Natural killer cell (primary cell): ENCODE results near the gene TPBG. TPM values are rescaled to one million over a fixed set of nuclear protein-coding genes. Genes with fewer than 3 reads are reported as not detected.
"Not testable (repeated sequence)": the region's sequence is repeated elsewhere in the genome, so short reads cannot be mapped to it uniquely, and the experiment has no call there.

Source experiments
- ATAC-seq, 3 donors: fragments of 150-1000 bp in 2 of 3; fragments of 200-7000 bp in 1 of 3; cut with Tn5 transposase; 1 replicate in 1 of 3; 2 replicates in 2 of 3; pipeline ENCODE4 v1.10.0; 2021; ENCODE audit warnings: mild to moderate bottlenecking in 2 of 3, moderate library complexity in 2 of 3
- DNase-seq, 2 donors: peaks; one replicate each; pipeline versions ENCODE4 v3.0.0 to v3.0.0-alpha.2; 2013 to 2021; ENCODE audit warnings: mixed read lengths in 1 of 2
- H3K27ac ChIP-seq: one replicate; pipeline ENCODE4 v1.5.1; 2013; ENCODE audit warnings: mild to moderate bottlenecking, low read length
- H3K27me3 ChIP-seq: one replicate; pipeline ENCODE4 v1.6.1; 2013; ENCODE audit warnings: low read length; ENCODE audit not compliant: control insufficient read depth, insufficient read depth
- H3K36me3 ChIP-seq: one replicate; pipeline ENCODE4 v1.6.1; 2013; ENCODE audit warnings: low read length; ENCODE audit not compliant: control insufficient read depth, insufficient read depth
- H3K4me1 ChIP-seq: one replicate; pipeline ENCODE4 v1.6.1; 2013; ENCODE audit warnings: low read length; ENCODE audit not compliant: control insufficient read depth, insufficient read depth
- H3K4me3 ChIP-seq: one replicate; pipeline ENCODE4 v1.5.1; 2013; ENCODE audit warnings: low read length
- H3K9me3 ChIP-seq: one replicate; pipeline ENCODE4 v1.6.1; 2013; ENCODE audit warnings: low read length; ENCODE audit not compliant: control insufficient read depth, insufficient read depth
- H3K27ac Mint-ChIP-seq, 2 donors: one replicate each; pipeline ENCODE4 v1.8.0; 2022; ENCODE audit warnings: mild to moderate bottlenecking in 2 of 2, mixed read lengths in 2 of 2, moderate library complexity in 1 of 2
- H3K27me3 Mint-ChIP-seq, 2 donors: one replicate each; pipeline ENCODE4 v1.8.0; 2022; ENCODE audit warnings: low read depth in 2 of 2, mixed read lengths in 2 of 2
- H3K36me3 Mint-ChIP-seq: one replicate; pipeline ENCODE4 v1.8.0; 2022; ENCODE audit warnings: mixed read lengths
- H3K4me1 Mint-ChIP-seq, 2 donors: one replicate each; pipeline ENCODE4 v1.8.0; 2022; ENCODE audit warnings: mixed read lengths in 2 of 2
- H3K4me3 Mint-ChIP-seq: one replicate; pipeline ENCODE4 v1.8.0; 2022; ENCODE audit warnings: mild to moderate bottlenecking, moderate library complexity, mixed read lengths
- H3K9me3 Mint-ChIP-seq, 2 donors: one replicate each; pipeline ENCODE4 v1.8.0; 2022; ENCODE audit warnings: mixed read lengths in 2 of 2
- CTCF ChIP-seq: fragments of 200-600 bp; IDR thresholded peaks from one replicate; pipeline ENCODE4 v1.8.0; 2022; ENCODE audit warnings: antibody characterized with exemption
- WGBS: methylation state at CpG from one replicate; pipeline ENCODE4 v1.1.7; 2013; ENCODE audit warnings: missing lambda C conversion rate; ENCODE audit not compliant: insufficient coverage; 5-methylcytosine and 5-hydroxymethylcytosine counted together
- intact Hi-C: fragments of 100-400 bp; cut with micrococcal nuclease; formaldehyde crosslinking; loops from one replicate; pipeline ENCODE4 v1.14.2; 2022
- total RNA-seq, 4 donors: library from RNA; stranded (reverse); fragments of 120-200 nt in 1 of 4; gene quantifications; one replicate each; pipeline versions ENCODE4 v1.2.3 to v1.2.4, GENCODE V29; 2013 to 2022

Gene TPBG
- total RNA-seq, 3 donors from 2014 or later (not counting 1 experiment from before 2014, with no cell fraction given), result 0.11 to 0.33 TPM; not detected in 1

- no peak overlapping the region for H3K4me3 ChIP-seq
- no peak for DNase-seq
- H3K27me3 ChIP-seq, result no peaks in the 10 kb centered on the region
- H3K4me1 ChIP-seq, result no peaks in the 10 kb centered on the region
- no peak for TF ChIP-seq CTCF
- H3K4me3 Mint-ChIP-seq, result no peak overlapping the region
- H3K36me3 Mint-ChIP-seq, result no peaks in the 10 kb centered on the region
- intact Hi-C loops, result no loop called here
- no peaks in the 10 kb centered on the region for H3K9me3 ChIP-seq
- no peak for ATAC-seq
- H3K36me3 ChIP-seq, result no peaks in the 10 kb centered on the region
- 82% methylated on average over 3 of the region's 3 CpGs for WGBS
- H3K27me3 Mint-ChIP-seq, result no peaks in the 10 kb centered on the region
- no peak overlapping the region for H3K27ac Mint-ChIP-seq
- no peaks in the 10 kb centered on the region for H3K9me3 Mint-ChIP-seq
- H3K4me1 Mint-ChIP-seq, result no peaks in the 10 kb centered on the region
- no peak overlapping the region for H3K27ac ChIP-seq
These were observed 21.5 kb downstream of the TPBG start for GRCh38 chr6:82385102-82385501.

- Histone ChIP-seq H3K9me3 (no peaks in the 10 kb centered on the region), H3K27ac (no peak overlapping the region), H3K27me3 (no peaks in the 10 kb centered on the region), H3K4me3 (no peak overlapping the region), H3K4me1 (no peaks in the 10 kb centered on the region), H3K36me3 (no peaks in the 10 kb centered on the region)
- Mint-ChIP-seq H3K4me3 (no peak overlapping the region), H3K27ac (no peak overlapping the region), H3K9me3 (no peaks in the 10 kb centered on the region), H3K4me1 (no peaks in the 10 kb centered on the region), H3K27me3 (no peaks in the 10 kb centered on the region), H3K36me3 (no peaks in the 10 kb centered on the region)
- WGBS, result 76% methylated on average over 2 of the region's 2 CpGs
- intact Hi-C loops, result no loop called here
- no peak for ATAC-seq
- no peak for DNase-seq
- TF ChIP-seq CTCF, result no peak
These were observed 21.9 kb downstream of the TPBG start for GRCh38 chr6:82385546-82385945.

GRCh38 chr6:82385961-82386360 lies 22.3 kb downstream of the TPBG start:
- H3K4me3 Mint-ChIP-seq, result no peak overlapping the region
- H3K4me1 ChIP-seq, result no peaks in the 10 kb centered on the region
- no peaks in the 10 kb centered on the region for H3K4me1 Mint-ChIP-seq
- no peak overlapping the region for H3K27ac Mint-ChIP-seq
- intact Hi-C loops, result no loop called here
- 77% methylated on average over 2 of the region's 2 CpGs for WGBS
- H3K27me3 Mint-ChIP-seq, result no peaks in the 10 kb centered on the region
- no peak for ATAC-seq
- TF ChIP-seq CTCF, result no peak
- H3K4me3 ChIP-seq, result no peak overlapping the region
- H3K9me3 Mint-ChIP-seq, result no peaks in the 10 kb centered on the region
- H3K9me3 ChIP-seq, result no peaks in the 10 kb centered on the region
- H3K36me3 ChIP-seq, result no peaks in the 10 kb centered on the region
- no peaks in the 10 kb centered on the region for H3K36me3 Mint-ChIP-seq
- DNase-seq, result no peak
- H3K27ac ChIP-seq, result no peak overlapping the region
- no peaks in the 10 kb centered on the region for H3K27me3 ChIP-seq

GRCh38 chr6:82394770-82395169 lies 31.2 kb downstream of the TPBG start:
- H3K36me3 Mint-ChIP-seq, DNase-seq, H3K36me3 ChIP-seq, H3K27ac Mint-ChIP-seq, ATAC-seq, H3K4me1 ChIP-seq, intact Hi-C loops, H3K27me3 ChIP-seq, H3K27ac ChIP-seq, H3K9me3 Mint-ChIP-seq, H3K4me3 ChIP-seq, H3K27me3 Mint-ChIP-seq, H3K4me3 Mint-ChIP-seq, H3K9me3 ChIP-seq, H3K4me1 Mint-ChIP-seq: not testable (repeated sequence)
- 88% methylated on average over 13 of the region's 15 CpGs for WGBS
